CD4-positive, alpha-beta T cell (primary cell): Measurements from ENCODE around the gene SCNN1G. TPM values are rescaled to one million over a fixed set of nuclear protein-coding genes. Genes with fewer than 3 reads are reported as not detected.

Experiments used
- ATAC-seq: fragments of 200-7000 bp; cut with Tn5 transposase; one replicate; pipeline ENCODE4 v1.10.0; 2022; ENCODE audit warnings: mild to moderate bottlenecking; ENCODE audit not compliant: poor library complexity
- CTCF ChIA-PET: fragments of 350-600 bp; sonication (Branson Sonifier 250); formaldehyde crosslinking; loops from one replicate; lab custom pipeline; 2021; ENCODE audit warnings: antibody characterized with exemption, inconsistent platforms; lab: Charles Lee
- POLR2A ChIA-PET: fragments of 350-600 bp; sonication (Branson Sonifier 250); formaldehyde crosslinking; loops from one replicate; lab custom pipeline; 2021; ENCODE audit warnings: antibody characterized with exemption, inconsistent platforms; lab: Charles Lee
- DNase-seq, 14 experiments: peaks; one replicate each; pipeline ENCODE4 v3.0.0-alpha.2; 2013 to 2020; ENCODE audit warnings: mixed read lengths in 2 of 14
- H3K27ac ChIP-seq, 2 donors: one replicate each; pipeline versions ENCODE4 v1.5.1 to v1.7.0; 2013; ENCODE audit warnings: low read length in 2 of 2, low read depth in 1 of 2, mild to moderate bottlenecking in 1 of 2
- H3K27me3 ChIP-seq, 2 experiments: 1 replicate in 1 of 2; 2 replicates in 1 of 2; pipeline versions ENCODE4 v1.6.1 to v1.7.0; 2013; ENCODE audit warnings: low read length in 2 of 2, control low read depth in 1 of 2, mild to moderate bottlenecking in 1 of 2, moderate library complexity in 1 of 2; ENCODE audit not compliant: insufficient read depth in 2 of 2, control insufficient read depth in 1 of 2
- H3K36me3 ChIP-seq: one replicate; pipeline ENCODE4 v1.6.1; 2013; ENCODE audit warnings: low read length, control low read depth; ENCODE audit not compliant: insufficient read depth
- H3K4me1 ChIP-seq: one replicate; pipeline ENCODE4 v1.6.1; 2013; ENCODE audit warnings: low read length, control low read depth; ENCODE audit not compliant: insufficient read depth
- H3K4me3 ChIP-seq: one replicate; pipeline ENCODE4 v1.5.1; 2013; ENCODE audit warnings: mild to moderate bottlenecking, low read length, moderate library complexity
- H3K9me3 ChIP-seq, 2 experiments: 1 replicate in 1 of 2; 2 replicates in 1 of 2; pipeline versions ENCODE4 v1.6.1 to v1.7.0; 2013; ENCODE audit warnings: low read length in 2 of 2, mild to moderate bottlenecking in 2 of 2, control low read depth in 1 of 2, moderate library complexity in 1 of 2; ENCODE audit not compliant: control insufficient read depth in 1 of 2, insufficient read depth in 1 of 2
- H3K27ac Mint-ChIP-seq: one replicate; pipeline ENCODE4 v1.8.0; 2020; ENCODE audit warnings: mixed read lengths
- H3K27me3 Mint-ChIP-seq: one replicate; pipeline ENCODE4 v1.8.0; 2021; ENCODE audit warnings: mixed read lengths
- H3K36me3 Mint-ChIP-seq: one replicate; pipeline ENCODE4 v1.8.0; 2021; ENCODE audit warnings: low read depth, mixed read lengths
- H3K4me1 Mint-ChIP-seq: one replicate; pipeline ENCODE4 v1.8.0; 2021; ENCODE audit warnings: low read depth, mixed read lengths
- H3K4me3 Mint-ChIP-seq: one replicate; pipeline ENCODE4 v1.8.0; 2020; ENCODE audit warnings: mild to moderate bottlenecking, mixed read lengths
- H3K9me3 Mint-ChIP-seq: one replicate; pipeline ENCODE4 v1.8.0; 2020; ENCODE audit warnings: mixed read lengths
- intact Hi-C, 2 experiments: fragments of 100-400 bp; cut with DNase I in 1 of 2; cut with micrococcal nuclease in 1 of 2; formaldehyde crosslinking; loops; one replicate each; pipeline versions ENCODE4 v1.15.1 to v1.9.0; 2023 to 2025; cut with DNase I, micrococcal nuclease
- total RNA-seq, 174 experiments: library from RNA in 2 of 174; stranded (reverse) in 2 of 174; gene quantifications; one replicate each; pipeline ENCODE4 v1.2.3 and lab custom pipeline; 2021 to 2026
- TF ChIP-seq, protein P1 (sequence below): fragments of 200-600 bp; IDR thresholded peaks from one replicate; pipeline ENCODE4 v1.8.0; 2022; ENCODE audit warnings: antibody characterized with exemption, mild to moderate bottlenecking

The SCNN1G gene
- total RNA-seq, 2 experiments from 2014 or later: not detected

DNA sequence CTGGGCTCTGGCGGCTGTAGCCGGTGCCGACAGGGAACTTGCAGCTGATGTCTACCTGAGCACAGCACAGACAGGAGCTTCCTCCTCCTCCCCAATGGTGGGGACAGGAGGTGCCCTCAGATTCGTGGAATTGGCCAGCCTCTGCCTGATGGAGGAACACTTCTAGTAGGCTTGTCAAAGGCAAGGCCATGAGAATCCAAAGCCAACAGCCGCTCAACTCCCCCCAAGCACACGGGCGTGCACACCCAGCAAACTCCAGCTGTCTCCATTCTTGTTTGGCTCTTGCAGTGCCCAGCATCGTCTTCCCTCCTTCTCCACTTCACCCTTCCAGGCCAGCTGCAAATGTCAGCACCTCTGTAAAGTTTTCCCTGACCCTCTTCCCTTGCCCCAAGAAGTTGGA lies 35.1 kb downstream of the SCNN1G start:
- Histone ChIP-seq H3K9me3 (peaks cover 0 to 4% of the 10 kb centered on the region in 2 experiments), H3K4me1 (no peaks in the 10 kb centered on the region), H3K27me3 (peaks cover 0 to 6% of the 10 kb centered on the region in 2 experiments), H3K36me3 (no peaks in the 10 kb centered on the region), H3K4me3 (no peak overlapping the region), H3K27ac (no peak overlapping the region)
- Mint-ChIP-seq H3K27ac (no peak overlapping the region), H3K9me3 (no peaks in the 10 kb centered on the region), H3K36me3 (no peaks in the 10 kb centered on the region), H3K27me3 (peaks cover 38% of the 10 kb centered on the region), H3K4me1 (no peaks in the 10 kb centered on the region), H3K4me3 (no peak overlapping the region)
- DNase-seq (no peak), ATAC-seq (no peak)
- ChIA-PET CTCF (no interaction called here), POLR2A (no interaction called here)
- intact Hi-C loops: no loop called here
- TF ChIP-seq, protein P1, sequence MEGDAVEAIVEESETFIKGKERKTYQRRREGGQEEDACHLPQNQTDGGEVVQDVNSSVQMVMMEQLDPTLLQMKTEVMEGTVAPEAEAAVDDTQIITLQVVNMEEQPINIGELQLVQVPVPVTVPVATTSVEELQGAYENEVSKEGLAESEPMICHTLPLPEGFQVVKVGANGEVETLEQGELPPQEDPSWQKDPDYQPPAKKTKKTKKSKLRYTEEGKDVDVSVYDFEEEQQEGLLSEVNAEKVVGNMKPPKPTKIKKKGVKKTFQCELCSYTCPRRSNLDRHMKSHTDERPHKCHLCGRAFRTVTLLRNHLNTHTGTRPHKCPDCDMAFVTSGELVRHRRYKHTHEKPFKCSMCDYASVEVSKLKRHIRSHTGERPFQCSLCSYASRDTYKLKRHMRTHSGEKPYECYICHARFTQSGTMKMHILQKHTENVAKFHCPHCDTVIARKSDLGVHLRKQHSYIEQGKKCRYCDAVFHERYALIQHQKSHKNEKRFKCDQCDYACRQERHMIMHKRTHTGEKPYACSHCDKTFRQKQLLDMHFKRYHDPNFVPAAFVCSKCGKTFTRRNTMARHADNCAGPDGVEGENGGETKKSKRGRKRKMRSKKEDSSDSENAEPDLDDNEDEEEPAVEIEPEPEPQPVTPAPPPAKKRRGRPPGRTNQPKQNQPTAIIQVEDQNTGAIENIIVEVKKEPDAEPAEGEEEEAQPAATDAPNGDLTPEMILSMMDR: no peak

DNA sequence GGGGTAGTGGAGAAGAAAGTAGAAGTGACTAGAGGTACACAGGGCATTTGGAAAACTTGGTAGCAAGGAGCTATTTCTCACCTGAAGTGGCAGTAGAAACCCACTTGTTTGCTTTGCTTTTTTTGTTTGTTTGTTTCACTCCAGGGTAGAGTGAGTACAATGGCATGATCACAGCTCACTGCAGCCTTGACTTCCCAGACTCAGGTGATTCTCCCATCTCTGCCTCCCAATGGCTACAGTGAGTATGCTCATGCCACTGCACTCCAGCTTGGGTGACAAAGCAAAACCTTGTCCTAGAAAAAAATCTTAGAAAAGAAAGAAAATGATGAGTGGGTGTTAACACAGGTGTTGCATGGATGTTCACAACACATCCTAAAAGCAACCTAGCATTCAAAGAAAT lies 40.4 kb downstream of the SCNN1G start:
- Histone ChIP-seq H3K27ac (no peak overlapping the region), H3K4me3 (no peak overlapping the region), H3K4me1 (no peaks in the 10 kb centered on the region), H3K27me3 (peaks cover 0 to 4% of the 10 kb centered on the region in 2 experiments), H3K9me3 (no peaks in the 10 kb centered on the region), H3K36me3 (no peaks in the 10 kb centered on the region)
- peaks cover 23% of the 10 kb centered on the region for H3K27me3 Mint-ChIP-seq
- intact Hi-C loops: no loop called here
- H3K4me1 Mint-ChIP-seq: no peaks in the 10 kb centered on the region
- ChIA-PET POLR2A (no interaction called here), CTCF (no interaction called here)
- H3K36me3 Mint-ChIP-seq: no peaks in the 10 kb centered on the region
- DNase-seq: no peak
- TF ChIP-seq, protein P1: no peak
- H3K9me3 Mint-ChIP-seq: no peaks in the 10 kb centered on the region
- no peak for ATAC-seq
- no peak overlapping the region for H3K27ac Mint-ChIP-seq
- H3K4me3 Mint-ChIP-seq: no peak overlapping the region

DNA sequence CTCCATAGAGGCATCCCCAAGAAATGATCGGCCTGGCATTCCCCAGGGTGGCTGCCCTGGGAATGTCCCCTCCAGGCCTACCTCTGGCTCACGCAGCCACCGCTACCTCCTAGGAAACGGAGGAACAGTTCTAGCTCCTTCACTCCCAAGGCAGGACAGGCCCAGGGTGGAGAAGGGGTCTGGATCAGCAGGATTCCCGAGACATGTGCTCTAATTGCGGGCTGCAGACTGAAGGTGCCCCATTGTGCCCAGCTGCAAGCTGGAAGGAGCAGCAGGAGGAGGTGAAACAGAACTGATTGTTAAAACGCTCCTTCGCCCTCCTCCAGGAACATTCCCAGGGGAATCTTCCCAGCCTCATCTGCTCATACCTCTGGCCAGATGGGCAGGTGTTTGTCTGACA lies 40.8 kb downstream of the SCNN1G start:
- Histone ChIP-seq H3K9me3 (no peaks in the 10 kb centered on the region), H3K36me3 (no peaks in the 10 kb centered on the region), H3K4me1 (no peaks in the 10 kb centered on the region), H3K4me3 (no peak overlapping the region), H3K27ac (no peak overlapping the region), H3K27me3 (peaks cover 0 to 4% of the 10 kb centered on the region in 2 experiments)
- DNase-seq (no peak), ATAC-seq (no peak)
- Mint-ChIP-seq H3K27ac (no peak overlapping the region), H3K27me3 (peaks cover 23% of the 10 kb centered on the region), H3K4me1 (no peaks in the 10 kb centered on the region), H3K9me3 (no peaks in the 10 kb centered on the region), H3K36me3 (no peaks in the 10 kb centered on the region), H3K4me3 (no peak overlapping the region)
- CTCF ChIA-PET: no interaction called here
- POLR2A ChIA-PET: no interaction called here
- intact Hi-C loops: no loop called here
- TF ChIP-seq, protein P1: no peak
